Measurements from ENCODE around the gene CTNNA3.

CTNNA3 gene

GRCh38 chr10:66604195-66604594 is 1091.8 kb downstream of the CTNNA3 start:
- Histone ChIP-seq H3K4me1 (ENCODE audit: control insufficient read depth in 1 of 2, insufficient read depth in 2 of 2, low read length in 2 of 2) (no peaks in the 10 kb centered on the region), H3K4me3 (ENCODE audit: low read depth in 1 of 2, low read length in 2 of 2) (no peak overlapping the region), H3K27ac (ENCODE audit: low read length) (no peak overlapping the region), H3K27me3 (ENCODE audit: low read depth, low read length) (no peaks in the 10 kb centered on the region), H3K9me3 (ENCODE audit: control insufficient read depth in 1 of 2, low read length in 2 of 2) (peaks cover 0 to 13% of the 10 kb centered on the region in 2 donors), H3K36me3 (ENCODE audit: control insufficient read depth in 1 of 2, insufficient read depth in 2 of 2, low read length in 2 of 2) (no peaks in the 10 kb centered on the region)

GRCh38 chr10:66591865-66592264 is 1104.1 kb downstream of the CTNNA3 start:
- H3K36me3 ChIP-seq (ENCODE audit: control insufficient read depth in 1 of 2, insufficient read depth in 2 of 2, low read length in 2 of 2): no peaks in the 10 kb centered on the region
- no peaks in the 10 kb centered on the region for H3K27me3 ChIP-seq (ENCODE audit: low read depth, low read length)
- no peak overlapping the region for H3K4me3 ChIP-seq (ENCODE audit: low read depth in 1 of 2, low read length in 2 of 2)
- H3K4me1 ChIP-seq (ENCODE audit: control insufficient read depth in 1 of 2, insufficient read depth in 2 of 2, low read length in 2 of 2): no peaks in the 10 kb centered on the region
- H3K9me3 ChIP-seq (ENCODE audit: control insufficient read depth in 1 of 2, low read length in 2 of 2): no peaks in the 10 kb centered on the region
- no peak overlapping the region for H3K27ac ChIP-seq (ENCODE audit: low read length)

- no peak overlapping the region for H3K27ac ChIP-seq (ENCODE audit: low read length)
- no peak overlapping the region for H3K4me3 ChIP-seq (ENCODE audit: low read depth in 1 of 2, low read length in 2 of 2)
- H3K36me3 ChIP-seq (ENCODE audit: control insufficient read depth in 1 of 2, insufficient read depth in 2 of 2, low read length in 2 of 2): no peaks in the 10 kb centered on the region
- no peaks in the 10 kb centered on the region for H3K4me1 ChIP-seq (ENCODE audit: control insufficient read depth in 1 of 2, insufficient read depth in 2 of 2, low read length in 2 of 2)
- H3K27me3 ChIP-seq (ENCODE audit: low read depth, low read length): no peaks in the 10 kb centered on the region
- H3K9me3 ChIP-seq (ENCODE audit: control insufficient read depth in 1 of 2, low read length in 2 of 2): no peaks in the 10 kb centered on the region
Observed at GRCh38 chr10:66587680-66588050, 1108.3 kb downstream of the CTNNA3 start.

DNA sequence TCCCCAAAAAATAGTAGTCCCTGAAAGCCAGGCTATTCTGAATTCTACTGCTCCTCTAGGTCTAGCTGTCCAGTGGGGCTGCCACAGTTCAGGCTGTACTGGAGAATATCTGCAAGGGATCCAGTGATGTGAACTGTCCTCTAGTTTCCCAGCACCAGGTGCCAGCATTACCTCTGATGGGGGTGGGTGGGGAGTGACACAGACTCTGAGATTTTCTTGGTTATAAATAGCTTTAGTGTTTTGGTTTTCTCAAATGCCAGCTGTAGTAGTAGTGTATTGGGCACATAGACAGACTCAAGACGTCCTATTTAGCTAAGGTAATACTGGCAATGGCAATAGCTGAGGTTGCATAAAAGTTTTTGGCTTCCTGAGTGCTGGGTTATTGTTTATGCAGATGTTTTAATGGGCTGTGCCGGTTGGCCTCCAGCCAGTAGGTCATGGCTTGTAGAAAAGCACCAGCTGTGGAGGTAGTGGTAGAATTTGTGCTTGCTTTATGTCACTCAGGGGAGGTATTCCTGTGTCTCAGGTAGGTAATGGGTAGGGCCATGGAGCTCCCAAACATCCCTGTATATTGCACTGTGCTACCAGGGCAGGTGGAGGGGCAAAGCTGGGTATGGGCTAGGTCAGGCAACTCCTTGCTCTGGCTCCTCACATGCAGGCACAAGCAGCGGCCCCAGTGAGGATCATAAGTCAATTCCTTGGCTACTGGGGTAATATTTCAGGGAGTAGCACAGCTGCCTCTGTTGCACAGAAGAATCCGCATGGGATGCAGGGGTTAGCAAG is 1108.9 kb downstream of the CTNNA3 start:
- Histone ChIP-seq H3K4me1 (ENCODE audit: control insufficient read depth in 1 of 2, insufficient read depth in 2 of 2, low read length in 2 of 2) (no peaks in the 10 kb centered on the region), H3K9me3 (ENCODE audit: control insufficient read depth in 1 of 2, low read length in 2 of 2) (no peaks in the 10 kb centered on the region), H3K27me3 (ENCODE audit: low read depth, low read length) (no peaks in the 10 kb centered on the region), H3K27ac (ENCODE audit: low read length) (no peak overlapping the region), H3K4me3 (ENCODE audit: low read depth in 1 of 2, low read length in 2 of 2) (no peak overlapping the region), H3K36me3 (ENCODE audit: control insufficient read depth in 1 of 2, insufficient read depth in 2 of 2, low read length in 2 of 2) (no peaks in the 10 kb centered on the region)

GRCh38 chr10:66586073-66586472 is 1109.9 kb downstream of the CTNNA3 start:
- Histone ChIP-seq H3K9me3 (ENCODE audit: control insufficient read depth in 1 of 2, low read length in 2 of 2) (no peaks in the 10 kb centered on the region), H3K36me3 (ENCODE audit: control insufficient read depth in 1 of 2, insufficient read depth in 2 of 2, low read length in 2 of 2) (no peaks in the 10 kb centered on the region), H3K4me3 (ENCODE audit: low read depth in 1 of 2, low read length in 2 of 2) (no peak overlapping the region), H3K27me3 (ENCODE audit: low read depth, low read length) (no peaks in the 10 kb centered on the region), H3K4me1 (ENCODE audit: control insufficient read depth in 1 of 2, insufficient read depth in 2 of 2, low read length in 2 of 2) (no peaks in the 10 kb centered on the region), H3K27ac (ENCODE audit: low read length) (no peak overlapping the region)

DNA sequence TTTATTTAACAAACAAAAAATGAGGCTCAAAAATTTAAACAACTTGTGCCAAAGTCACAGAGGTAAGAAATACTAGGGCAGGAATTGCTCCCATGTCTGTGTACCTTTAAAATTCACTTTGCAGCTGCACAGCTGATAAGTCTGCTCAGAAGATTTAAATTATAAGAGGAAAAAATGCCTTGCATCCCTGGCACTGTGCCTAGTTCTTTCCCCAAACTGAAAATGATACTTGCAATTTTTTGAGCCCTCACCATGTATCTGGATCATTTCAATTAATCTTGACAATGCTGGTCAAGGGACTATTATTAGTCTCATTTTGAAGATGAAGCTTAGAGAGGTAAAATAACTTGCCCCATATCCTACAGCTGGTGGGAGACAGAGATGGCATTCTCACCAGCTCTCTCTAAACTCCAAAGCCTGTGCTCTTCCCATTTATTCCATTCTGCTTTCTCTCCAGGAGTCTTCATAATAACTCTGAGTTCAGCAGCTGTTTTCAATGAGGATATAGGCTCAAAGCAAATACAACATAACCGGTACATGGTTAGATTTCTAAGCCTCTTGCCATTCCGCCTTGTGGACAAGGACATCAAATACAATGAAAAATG is 1120.6 kb downstream of the CTNNA3 start:
- Histone ChIP-seq H3K4me3 (ENCODE audit: low read depth in 1 of 2, low read length in 2 of 2) (no peak overlapping the region), H3K36me3 (ENCODE audit: control insufficient read depth in 1 of 2, insufficient read depth in 2 of 2, low read length in 2 of 2) (no peaks in the 10 kb centered on the region), H3K27me3 (ENCODE audit: low read depth, low read length) (no peaks in the 10 kb centered on the region), H3K27ac (ENCODE audit: low read length) (no peak overlapping the region), H3K9me3 (ENCODE audit: control insufficient read depth in 1 of 2, low read length in 2 of 2) (peaks cover 0 to 3% of the 10 kb centered on the region in 2 donors), H3K4me1 (ENCODE audit: control insufficient read depth in 1 of 2, insufficient read depth in 2 of 2, low read length in 2 of 2) (no peaks in the 10 kb centered on the region)

GRCh38 chr10:66572700-66573099 is 1123.3 kb downstream of the CTNNA3 start:
- no peaks in the 10 kb centered on the region for H3K27me3 ChIP-seq (ENCODE audit: low read depth, low read length)
- H3K4me3 ChIP-seq (ENCODE audit: low read depth in 1 of 2, low read length in 2 of 2): no peak overlapping the region
- H3K27ac ChIP-seq (ENCODE audit: low read length): no peak overlapping the region
- no peaks in the 10 kb centered on the region for H3K36me3 ChIP-seq (ENCODE audit: control insufficient read depth in 1 of 2, insufficient read depth in 2 of 2, low read length in 2 of 2)
- peaks cover 0 to 3% of the 10 kb centered on the region in 2 donors for H3K9me3 ChIP-seq (ENCODE audit: control insufficient read depth in 1 of 2, low read length in 2 of 2)
- H3K4me1 ChIP-seq (ENCODE audit: control insufficient read depth in 1 of 2, insufficient read depth in 2 of 2, low read length in 2 of 2): no peaks in the 10 kb centered on the region

- Histone ChIP-seq H3K27me3 (ENCODE audit: low read depth, low read length) (no peaks in the 10 kb centered on the region), H3K4me3 (ENCODE audit: low read depth in 1 of 2, low read length in 2 of 2) (no peak overlapping the region), H3K4me1 (ENCODE audit: control insufficient read depth in 1 of 2, insufficient read depth in 2 of 2, low read length in 2 of 2) (no peaks in the 10 kb centered on the region), H3K27ac (ENCODE audit: low read length) (no peak overlapping the region), H3K9me3 (ENCODE audit: control insufficient read depth in 1 of 2, low read length in 2 of 2) (no peaks in the 10 kb centered on the region), H3K36me3 (ENCODE audit: control insufficient read depth in 1 of 2, insufficient read depth in 2 of 2, low read length in 2 of 2) (no peaks in the 10 kb centered on the region)
Observed at GRCh38 chr10:66565999-66566398, 1130.0 kb downstream of the CTNNA3 start.

DNA sequence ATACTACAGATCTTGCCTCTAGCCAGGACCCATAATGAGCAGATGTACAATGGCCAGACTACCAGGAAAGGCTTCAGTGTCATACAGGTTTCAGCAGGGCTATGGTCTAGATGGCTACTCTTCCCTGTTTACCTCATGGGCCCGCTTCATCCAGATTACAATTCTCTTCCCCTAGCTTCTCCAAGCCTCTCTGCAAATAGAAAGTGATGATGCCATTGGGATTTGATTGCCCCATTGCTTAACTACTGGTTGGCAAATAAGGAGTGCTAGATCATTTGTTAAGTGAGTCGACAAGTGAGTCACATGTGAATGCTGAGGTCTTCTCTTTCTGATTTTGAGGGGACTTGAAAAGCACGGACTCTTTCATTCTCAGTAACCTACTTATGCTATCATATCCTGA is 1131.7 kb downstream of the CTNNA3 start:
- H3K4me3 ChIP-seq (ENCODE audit: low read depth in 1 of 2, low read length in 2 of 2): no peak overlapping the region
- no peaks in the 10 kb centered on the region for H3K9me3 ChIP-seq (ENCODE audit: control insufficient read depth in 1 of 2, low read length in 2 of 2)
- no peaks in the 10 kb centered on the region for H3K27me3 ChIP-seq (ENCODE audit: low read depth, low read length)
- no peaks in the 10 kb centered on the region for H3K4me1 ChIP-seq (ENCODE audit: control insufficient read depth in 1 of 2, insufficient read depth in 2 of 2, low read length in 2 of 2)
- H3K36me3 ChIP-seq (ENCODE audit: control insufficient read depth in 1 of 2, insufficient read depth in 2 of 2, low read length in 2 of 2): no peaks in the 10 kb centered on the region
- no peak overlapping the region for H3K27ac ChIP-seq (ENCODE audit: low read length)

- Histone ChIP-seq H3K27ac (ENCODE audit: low read length) (no peak overlapping the region), H3K4me1 (ENCODE audit: control insufficient read depth in 1 of 2, insufficient read depth in 2 of 2, low read length in 2 of 2) (peaks cover 0 to 7% of the 10 kb centered on the region in 2 donors), H3K4me3 (ENCODE audit: low read depth in 1 of 2, low read length in 2 of 2) (peak overlapping the region; percentile 8 to 52)
Observed at GRCh38 chr10:66555061-66555460, 1140.9 kb downstream of the CTNNA3 start.

GRCh38 chr10:66552331-66552730 is 1143.7 kb downstream of the CTNNA3 start:
- H3K36me3 ChIP-seq (ENCODE audit: control insufficient read depth in 1 of 2, insufficient read depth in 2 of 2, low read length in 2 of 2): no peaks in the 10 kb centered on the region

More at GRCh38 chr10:66555061-66555460, 1140.9 kb downstream of the CTNNA3 start:
- no peaks in the 10 kb centered on the region for H3K9me3 ChIP-seq (ENCODE audit: control insufficient read depth in 1 of 2, low read length in 2 of 2)
- H3K36me3 ChIP-seq (ENCODE audit: control insufficient read depth in 1 of 2, insufficient read depth in 2 of 2, low read length in 2 of 2): no peaks in the 10 kb centered on the region
- H3K27me3 ChIP-seq (ENCODE audit: low read depth, low read length): no peaks in the 10 kb centered on the region

More at GRCh38 chr10:66552331-66552730, 1143.7 kb downstream of the CTNNA3 start:
- Histone ChIP-seq H3K27me3 (ENCODE audit: low read depth, low read length) (no peaks in the 10 kb centered on the region), H3K9me3 (ENCODE audit: control insufficient read depth in 1 of 2, low read length in 2 of 2) (no peaks in the 10 kb centered on the region), H3K4me1 (ENCODE audit: control insufficient read depth in 1 of 2, insufficient read depth in 2 of 2, low read length in 2 of 2) (peaks cover 0 to 7% of the 10 kb centered on the region in 2 donors), H3K27ac (ENCODE audit: low read length) (no peak overlapping the region), H3K4me3 (ENCODE audit: low read depth in 1 of 2, low read length in 2 of 2) (no peak overlapping the region)

Measured in muscle layer of duodenum (tissue), 2 donors.